Stimulated activated CD8-positive, alpha-beta memory T cell treated with anti-CD3 and anti-CD28 coated beads, Interleukin-15, amount 100 ng/mL, for 4 hours (primary cell): ENCODE data around the gene JPH2.
A peak's percentile ranks its signal among the peaks of the same experiment; 100 is the strongest.
"Not testable (repeated sequence)": the region's sequence is repeated elsewhere in the genome, so short reads cannot be mapped to it uniquely, and the experiment has no call there.

ENCODE experiments used
- DNase-seq, 2 donors: peaks; one replicate each; pipeline ENCODE4 v3.0.0-alpha.2; 2020; ENCODE audit warnings: low read depth in 2 of 2

Gene JPH2

GRCh38 chr20:44187054-44187771 is at the start of gene JPH2:
Gene JPH2, minus strand, starts transcription at chr20:44187188. Its CDS starts 483 bp downstream, at chr20:44186705.
- DNase-seq = no peak

GRCh38 chr20:44235702-44236101 is 48.7 kb upstream of the JPH2 start:
- DNase-seq = no peak

DNA sequence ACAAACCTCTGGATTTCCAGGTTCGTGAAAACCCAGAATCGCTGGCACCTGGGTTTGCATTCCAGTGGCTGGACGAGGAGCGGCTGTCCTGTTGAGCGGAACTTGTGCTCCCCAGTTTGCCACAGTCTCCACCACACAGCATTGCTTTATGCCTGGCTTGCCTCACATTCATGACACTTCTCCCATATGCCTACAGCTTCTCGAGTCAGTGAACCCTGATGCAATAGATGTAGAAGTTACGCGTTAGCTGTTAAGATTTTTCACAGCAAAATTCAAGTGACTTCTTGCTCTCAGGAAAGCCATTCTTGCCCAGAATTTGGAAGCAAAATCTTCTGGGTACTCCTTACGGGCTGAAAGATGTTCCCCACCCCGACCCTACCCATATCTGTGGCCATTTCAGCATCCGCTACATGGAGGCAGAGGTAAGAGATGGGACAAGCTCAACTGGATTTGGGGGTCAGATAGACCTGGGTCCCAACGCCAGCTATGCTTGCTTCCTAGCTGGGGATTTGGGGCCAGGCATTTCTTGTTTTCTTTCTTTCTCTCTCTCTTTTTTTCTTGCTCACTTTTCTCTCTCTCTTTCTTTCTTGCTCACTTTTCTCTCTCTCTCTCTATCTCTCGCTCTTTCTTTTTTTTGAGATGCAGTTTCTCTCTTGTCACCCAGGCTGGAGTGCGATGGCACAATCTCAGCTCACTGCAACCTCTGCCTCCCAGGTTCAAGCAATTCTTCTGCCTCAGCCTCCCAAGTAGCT is 47.8 kb upstream of the JPH2 start:
- no peak for DNase-seq

DNA sequence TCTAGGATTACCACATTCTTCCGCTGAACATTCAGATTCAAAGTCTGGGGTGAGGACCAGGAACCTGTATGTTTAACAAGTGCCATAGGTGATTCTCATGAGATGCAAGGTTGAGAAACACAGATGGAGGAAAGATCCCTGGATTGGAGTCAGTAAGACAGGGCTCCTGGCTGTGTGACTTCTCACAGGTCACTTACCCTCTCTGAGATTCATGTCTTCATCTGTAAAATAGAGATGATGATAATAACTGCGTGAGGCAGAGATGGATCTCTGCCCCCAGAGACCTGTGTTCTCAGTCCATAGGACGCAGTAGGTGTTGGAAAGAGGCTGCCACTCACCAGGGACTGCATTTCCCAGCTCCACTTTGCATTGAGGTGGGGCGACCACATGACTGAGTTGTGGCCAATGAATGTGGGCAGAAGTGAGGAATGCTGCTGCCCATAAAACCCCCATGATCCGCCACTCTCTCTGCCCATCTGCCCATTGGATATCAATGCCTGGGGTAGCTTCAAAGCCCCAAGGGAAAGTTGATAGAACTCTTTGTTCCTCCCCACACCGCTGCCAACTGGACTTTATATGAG is 46.5 kb upstream of the JPH2 start:
- no peak for DNase-seq

- DNase-seq = not testable (repeated sequence)
These were observed 45.5 kb upstream of the JPH2 start for GRCh38 chr20:44232469-44232856.

DNA sequence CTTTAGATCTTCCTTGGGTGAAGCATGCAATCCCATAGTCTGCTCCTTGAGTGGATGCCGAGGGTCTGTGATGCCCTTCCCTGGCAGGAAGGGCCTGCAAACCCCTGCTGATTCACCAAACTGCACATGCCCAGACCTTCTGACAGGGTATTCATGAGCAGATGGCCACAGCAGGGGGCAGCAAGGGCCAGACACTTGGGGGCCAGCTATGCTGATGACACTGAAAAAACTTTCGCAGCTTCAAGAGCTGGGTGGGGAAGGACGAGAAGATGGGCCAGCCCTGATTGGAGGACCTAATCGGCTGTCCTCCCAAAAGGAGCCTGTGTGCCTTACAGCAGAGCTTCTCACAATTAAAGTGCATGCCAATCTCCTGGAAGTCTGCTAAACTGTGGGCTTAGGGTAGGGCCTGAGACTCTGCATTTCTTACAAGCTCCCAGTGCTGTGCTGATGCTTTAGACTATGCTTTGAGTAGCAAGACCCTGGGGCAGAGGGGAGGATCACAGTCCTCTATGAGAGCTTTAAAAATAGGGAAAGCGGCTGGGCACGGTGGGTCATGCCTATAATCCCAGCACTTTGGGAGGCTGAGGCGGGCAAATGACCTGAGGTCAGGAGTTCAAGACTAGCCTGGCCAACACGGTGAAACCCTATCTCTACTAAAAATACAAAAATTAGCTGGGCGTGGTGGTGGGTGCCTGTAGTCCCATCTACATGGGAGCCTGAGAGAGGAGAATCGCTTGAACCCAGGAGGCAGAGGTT is 44.9 kb upstream of the JPH2 start:
- DNase-seq = no peak

DNA sequence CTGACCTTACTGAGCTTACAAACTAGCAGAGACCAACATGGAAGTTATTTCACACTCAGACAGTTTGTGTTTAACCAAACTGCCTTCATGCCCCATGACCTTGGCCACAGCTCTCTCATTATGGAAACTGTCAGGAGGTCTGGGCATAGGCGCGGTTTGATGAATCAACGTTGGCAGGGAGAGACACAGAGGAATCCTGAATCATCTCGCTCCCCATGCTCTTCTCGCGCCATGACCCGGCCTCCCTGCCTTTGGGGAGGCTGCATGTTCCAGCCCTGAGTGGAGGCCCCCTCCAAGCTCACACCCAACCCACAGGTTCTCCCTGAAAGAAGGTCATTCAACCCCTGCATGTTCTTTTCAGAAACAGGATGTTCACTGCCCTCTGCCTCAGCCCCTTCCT is 44.2 kb upstream of the JPH2 start:
- DNase-seq = no peak

DNA sequence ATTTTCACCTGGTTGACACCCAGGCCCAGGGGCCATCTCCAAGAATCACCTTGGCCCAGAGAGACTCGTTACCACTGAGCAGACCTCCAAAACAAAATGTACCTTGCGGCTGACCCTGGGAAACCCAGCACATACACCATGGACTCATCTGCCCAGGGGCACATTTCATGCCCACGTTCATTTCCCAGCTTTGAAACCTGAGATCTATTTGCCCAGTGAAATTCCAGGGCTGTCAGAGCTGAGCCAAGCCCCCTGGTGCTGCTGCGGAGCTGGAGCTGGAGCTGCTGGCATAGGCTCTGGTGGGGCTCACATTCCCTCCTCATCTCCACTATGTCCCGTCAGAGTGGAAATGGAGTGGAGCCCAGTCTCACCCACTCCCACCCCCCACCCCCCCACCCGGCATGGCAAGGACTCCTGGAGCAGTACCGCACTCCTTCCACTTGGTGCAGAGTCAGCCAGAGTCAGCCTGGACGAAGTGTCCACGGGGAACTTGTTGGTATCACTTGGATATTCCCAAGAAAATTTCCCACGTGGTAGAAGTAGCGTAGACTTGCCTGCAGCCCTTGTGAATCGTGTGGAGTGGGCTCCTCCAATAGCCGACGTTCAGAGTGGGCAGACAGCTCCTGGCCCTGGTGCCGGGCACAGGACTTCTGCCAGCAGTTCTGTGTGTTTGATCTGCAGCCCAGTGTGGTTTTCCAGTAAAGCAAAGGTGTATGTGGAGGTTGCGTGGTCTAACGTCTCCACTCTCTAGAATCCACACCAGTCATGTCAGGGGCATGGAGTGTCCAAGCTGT is 41.7 kb upstream of the JPH2 start:
- no peak for DNase-seq

- DNase-seq = no peak
These were observed 37.6 kb upstream of the JPH2 start for GRCh38 chr20:44224637-44225036.

DNA sequence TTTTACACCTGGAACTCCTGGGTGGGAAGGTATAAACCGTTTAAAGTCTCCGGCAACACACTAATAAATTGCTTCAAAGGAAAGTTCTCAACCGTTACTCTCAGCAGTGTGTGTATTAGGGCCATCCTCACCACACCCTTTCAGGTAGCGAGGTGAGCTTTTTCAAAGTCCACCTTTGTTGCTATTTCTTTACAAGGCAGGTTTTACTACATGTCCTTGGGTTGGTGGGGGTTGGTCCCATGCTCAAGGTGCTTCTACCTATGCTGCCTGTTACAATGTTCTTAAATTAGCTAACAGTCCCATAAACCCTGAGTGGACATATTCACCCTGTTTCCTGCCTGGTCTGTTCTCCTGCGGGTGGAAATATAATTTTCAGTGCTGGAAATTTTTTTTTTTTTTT is 36.7 kb upstream of the JPH2 start:
- DNase-seq = no peak

DNA sequence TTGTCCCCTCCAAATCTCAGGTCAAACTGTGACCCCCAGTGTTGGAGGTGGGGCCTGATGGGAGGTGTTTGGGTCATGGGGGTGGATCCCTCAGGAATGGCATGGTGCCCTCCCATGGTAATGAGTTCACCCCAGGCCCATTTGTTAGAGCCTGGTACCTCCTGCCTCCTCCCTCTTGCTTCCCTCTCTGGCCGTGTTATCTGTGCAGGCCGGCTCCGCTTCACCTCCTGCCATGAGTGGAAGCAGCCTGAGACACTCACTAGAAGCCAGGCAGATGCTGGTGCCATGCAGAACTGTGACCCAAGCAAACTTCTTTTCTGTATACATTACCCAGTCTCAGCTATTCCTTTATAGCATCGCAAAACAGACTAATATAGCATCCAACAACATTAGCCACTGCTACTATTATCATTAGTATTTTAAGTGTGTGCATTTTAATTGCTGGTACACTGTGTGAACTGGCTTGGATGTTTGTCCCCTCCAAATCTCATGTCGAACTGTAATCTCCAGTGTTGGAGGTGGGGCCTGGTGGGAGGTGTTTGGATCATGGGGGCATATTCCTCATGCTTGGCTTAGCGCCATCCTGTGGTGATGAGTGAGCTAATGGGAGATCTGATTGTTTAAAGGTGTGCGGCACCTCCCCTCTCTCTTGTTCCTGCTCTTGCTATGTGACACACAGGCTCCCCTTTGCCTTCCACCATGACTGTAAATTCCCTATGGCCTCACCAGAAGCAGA is 35.8 kb upstream of the JPH2 start:
- no peak for DNase-seq

- DNase-seq = no peak
These were observed 35.0 kb upstream of the JPH2 start for GRCh38 chr20:44222027-44222426.

- DNase-seq = no peak
These were observed 34.5 kb upstream of the JPH2 start for GRCh38 chr20:44221368-44221954.

- DNase-seq = no peak
These were observed 32.8 kb upstream of the JPH2 start for GRCh38 chr20:44219791-44220190.

GRCh38 chr20:44219170-44219730 is 32.3 kb upstream of the JPH2 start:
- DNase-seq = no peak

GRCh38 chr20:44218446-44218845 is 31.5 kb upstream of the JPH2 start:
- no peak for DNase-seq

- no peak for DNase-seq
These were observed 30.5 kb upstream of the JPH2 start for GRCh38 chr20:44217342-44218092.

DNA sequence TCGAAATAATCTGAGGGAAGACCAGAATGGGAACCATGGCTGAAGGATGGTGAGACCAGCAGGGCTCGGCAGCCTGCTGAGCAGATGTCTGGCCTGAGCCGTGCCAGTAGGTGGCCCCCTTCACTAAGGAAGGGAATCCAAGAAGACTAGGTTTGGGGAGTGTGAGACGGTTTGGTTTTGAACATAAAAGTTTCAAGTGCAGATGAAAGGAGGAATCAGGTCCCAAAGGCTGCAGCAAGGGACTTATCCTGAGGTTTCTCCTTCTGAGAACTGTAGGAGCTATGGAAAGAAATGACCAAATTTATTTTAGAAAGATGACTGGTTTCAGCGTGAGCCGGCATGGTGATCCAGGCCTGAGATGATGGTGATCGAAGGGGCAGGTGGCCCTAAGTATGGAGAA is 28.1 kb upstream of the JPH2 start:
- DNase-seq = peak; percentile 38 to 48

DNA sequence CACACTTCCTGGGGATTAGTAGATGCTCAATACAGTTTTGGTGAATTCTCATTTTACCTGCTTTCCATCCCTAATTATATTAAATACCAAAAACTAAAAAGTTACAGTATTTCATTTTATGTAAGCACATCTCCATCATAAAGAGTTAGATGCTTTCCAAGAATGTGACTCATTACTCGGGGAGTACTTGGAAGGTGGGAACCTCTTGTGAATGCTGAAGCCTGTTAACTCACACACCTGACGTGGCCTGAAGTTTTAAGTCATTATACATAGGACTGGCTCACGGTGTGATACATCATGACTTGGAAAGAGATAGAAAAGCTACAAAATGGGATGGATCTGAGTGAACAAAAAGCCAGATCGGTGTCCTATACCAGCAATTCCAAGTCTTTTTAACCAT is 25.8 kb upstream of the JPH2 start:
- no peak for DNase-seq
